ENCODE measurements around the gene RYR3. TPM values are rescaled to one million over a fixed set of nuclear protein-coding genes. Genes with fewer than 3 reads are reported as not detected.

Gene RYR3
- total RNA-seq, 1 donor: not detected

DNA sequence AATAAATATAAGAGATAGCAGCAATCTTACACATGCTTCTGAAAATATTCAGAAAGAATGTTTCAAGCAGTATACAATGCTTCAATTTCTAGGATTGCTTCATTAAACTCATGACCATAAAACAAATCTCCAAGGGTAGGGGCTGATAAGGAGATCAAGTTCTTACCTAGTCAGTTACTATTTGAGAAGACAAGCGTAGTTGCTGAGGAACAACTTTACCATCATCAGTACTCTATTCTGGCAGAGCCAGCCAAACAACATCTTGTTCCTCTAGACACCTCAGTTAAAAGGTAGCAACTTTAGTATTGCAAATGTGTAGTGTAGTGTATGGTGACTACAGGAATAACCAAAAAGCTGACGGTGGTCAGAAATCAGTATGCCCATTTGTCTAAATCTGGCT is 572.2 kb downstream of the RYR3 start:
- no peak for DNase-seq (ENCODE audit: low read depth)
- TF ChIP-seq, protein P1, sequence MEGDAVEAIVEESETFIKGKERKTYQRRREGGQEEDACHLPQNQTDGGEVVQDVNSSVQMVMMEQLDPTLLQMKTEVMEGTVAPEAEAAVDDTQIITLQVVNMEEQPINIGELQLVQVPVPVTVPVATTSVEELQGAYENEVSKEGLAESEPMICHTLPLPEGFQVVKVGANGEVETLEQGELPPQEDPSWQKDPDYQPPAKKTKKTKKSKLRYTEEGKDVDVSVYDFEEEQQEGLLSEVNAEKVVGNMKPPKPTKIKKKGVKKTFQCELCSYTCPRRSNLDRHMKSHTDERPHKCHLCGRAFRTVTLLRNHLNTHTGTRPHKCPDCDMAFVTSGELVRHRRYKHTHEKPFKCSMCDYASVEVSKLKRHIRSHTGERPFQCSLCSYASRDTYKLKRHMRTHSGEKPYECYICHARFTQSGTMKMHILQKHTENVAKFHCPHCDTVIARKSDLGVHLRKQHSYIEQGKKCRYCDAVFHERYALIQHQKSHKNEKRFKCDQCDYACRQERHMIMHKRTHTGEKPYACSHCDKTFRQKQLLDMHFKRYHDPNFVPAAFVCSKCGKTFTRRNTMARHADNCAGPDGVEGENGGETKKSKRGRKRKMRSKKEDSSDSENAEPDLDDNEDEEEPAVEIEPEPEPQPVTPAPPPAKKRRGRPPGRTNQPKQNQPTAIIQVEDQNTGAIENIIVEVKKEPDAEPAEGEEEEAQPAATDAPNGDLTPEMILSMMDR (IDR thresholded peaks at IDR 0.05; ENCODE audit: insufficient read depth, low read depth, low read length): no peak
- H3K4me3 ChIP-seq (ENCODE audit: low read depth, low read length): no peak overlapping the region

DNA sequence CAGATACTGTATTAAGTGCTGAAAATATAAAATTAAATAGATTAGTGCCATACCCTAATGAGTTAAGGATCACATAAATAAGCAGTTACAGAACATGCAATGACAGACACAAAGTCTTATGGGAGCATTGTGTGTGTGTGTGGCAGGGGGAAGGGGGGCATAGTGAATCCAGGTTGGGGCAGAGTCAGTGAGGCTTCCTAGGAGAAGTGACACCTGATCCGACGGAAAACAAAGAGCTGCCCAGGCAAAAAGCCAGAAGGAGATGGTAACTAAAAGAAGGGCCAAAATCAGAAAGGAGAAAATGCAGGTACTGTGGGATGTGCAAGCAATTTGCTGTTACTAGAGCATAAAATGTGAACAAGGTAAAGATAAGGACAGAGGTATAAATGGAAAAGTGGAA is 577.4 kb downstream of the RYR3 start:
- no peak for DNase-seq (ENCODE audit: low read depth)

DNA sequence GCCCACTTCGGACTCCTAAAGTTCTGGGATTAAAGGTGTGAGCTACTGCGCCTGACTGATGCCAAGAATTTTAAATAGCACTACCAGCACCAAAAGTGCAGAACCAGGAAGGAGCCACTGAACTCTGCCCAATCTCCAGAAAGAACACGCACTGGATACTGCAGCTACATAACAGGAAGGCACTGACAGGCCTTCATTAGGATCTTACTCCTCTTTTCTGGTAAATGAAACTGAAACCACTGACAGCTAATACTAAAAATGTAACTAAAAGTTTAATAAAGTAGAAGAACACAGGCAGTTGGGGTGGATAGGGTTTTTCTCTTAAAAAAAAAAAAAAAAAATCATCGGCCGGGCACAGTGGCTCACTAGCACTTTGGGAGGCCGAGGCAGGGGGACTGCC is 583.4 kb downstream of the RYR3 start:
- no peak for DNase-seq (ENCODE audit: low read depth)
- TF ChIP-seq, protein P1 (IDR thresholded peaks at IDR 0.05; ENCODE audit: insufficient read depth, low read depth, low read length): no peak
- H3K4me3 ChIP-seq (ENCODE audit: low read depth, low read length): no peak overlapping the region

More for the DNA sequence above, 577.4 kb downstream of the RYR3 start:
- TF ChIP-seq, protein P1 (IDR thresholded peaks at IDR 0.05; ENCODE audit: insufficient read depth, low read depth, low read length): no peak
- no peak overlapping the region for H3K4me3 ChIP-seq (ENCODE audit: low read depth, low read length)

DNA sequence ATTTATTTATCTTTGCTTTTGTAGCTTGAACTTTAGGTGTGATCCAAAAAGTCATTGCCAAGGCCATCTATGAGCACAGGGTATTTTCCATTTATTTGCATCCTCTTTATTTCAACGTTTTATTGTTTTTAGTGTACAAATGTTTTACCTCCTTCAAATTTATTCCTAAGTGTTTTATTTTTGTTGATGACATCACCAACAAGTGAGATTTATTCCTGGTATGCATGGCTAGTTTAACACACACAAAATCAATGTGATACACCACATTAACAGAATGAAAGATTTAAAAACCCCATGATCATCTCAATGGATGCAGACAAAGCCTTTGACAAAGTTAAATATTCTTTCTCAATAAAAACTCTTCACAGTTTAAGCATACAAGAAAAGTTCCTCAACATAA is 591.3 kb downstream of the RYR3 start:
- TF ChIP-seq, protein P1 (IDR thresholded peaks at IDR 0.05; ENCODE audit: insufficient read depth, low read depth, low read length): no peak
- DNase-seq (ENCODE audit: low read depth): no peak
- no peak overlapping the region for H3K4me3 ChIP-seq (ENCODE audit: low read depth, low read length)

DNA sequence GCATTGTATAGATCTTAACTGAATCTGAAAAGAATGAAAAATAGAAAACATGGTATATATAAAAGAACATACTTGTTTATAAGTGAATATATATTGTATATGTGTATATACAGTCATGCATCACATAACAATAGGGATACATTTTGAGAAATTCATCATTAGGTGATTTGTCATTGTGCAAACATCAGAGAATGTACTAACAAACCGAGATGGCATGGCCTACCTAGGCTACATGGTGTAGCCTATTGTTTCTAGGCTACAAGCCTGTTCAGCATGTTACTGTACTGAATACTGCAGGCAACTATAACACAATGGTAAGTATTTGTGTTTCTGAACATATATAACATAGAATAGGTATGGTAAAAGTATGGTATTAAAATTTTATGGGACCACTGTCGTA is 592.9 kb downstream of the RYR3 start:
- no peak overlapping the region for H3K4me3 ChIP-seq (ENCODE audit: low read depth, low read length)
- no peak for DNase-seq (ENCODE audit: low read depth)
- TF ChIP-seq, protein P1 (IDR thresholded peaks at IDR 0.05; ENCODE audit: insufficient read depth, low read depth, low read length): no peak

DNA sequence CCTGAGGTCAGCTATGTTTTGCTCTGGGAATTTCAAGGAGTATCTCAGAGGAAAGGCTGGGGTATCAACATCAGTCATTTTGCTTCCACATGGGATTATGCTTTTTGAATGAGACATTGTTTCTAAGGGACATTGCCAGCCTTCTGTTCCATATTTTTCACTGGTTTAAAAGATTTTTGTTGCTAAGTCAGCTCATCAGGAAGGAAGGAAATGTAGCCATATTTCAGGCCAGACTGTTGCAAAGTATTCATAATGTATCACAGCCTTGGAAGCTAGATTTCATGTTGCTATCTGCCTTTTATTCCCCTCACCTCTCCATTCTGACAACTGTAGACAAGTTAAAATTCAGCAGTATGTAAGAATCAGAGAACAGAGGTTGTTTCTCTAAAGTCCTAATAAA is 596.6 kb downstream of the RYR3 start:
- DNase-seq (ENCODE audit: low read depth): no peak
- H3K4me3 ChIP-seq (ENCODE audit: low read depth, low read length): no peak overlapping the region
- TF ChIP-seq, protein P1 (IDR thresholded peaks at IDR 0.05; ENCODE audit: insufficient read depth, low read depth, low read length): no peak

DNA sequence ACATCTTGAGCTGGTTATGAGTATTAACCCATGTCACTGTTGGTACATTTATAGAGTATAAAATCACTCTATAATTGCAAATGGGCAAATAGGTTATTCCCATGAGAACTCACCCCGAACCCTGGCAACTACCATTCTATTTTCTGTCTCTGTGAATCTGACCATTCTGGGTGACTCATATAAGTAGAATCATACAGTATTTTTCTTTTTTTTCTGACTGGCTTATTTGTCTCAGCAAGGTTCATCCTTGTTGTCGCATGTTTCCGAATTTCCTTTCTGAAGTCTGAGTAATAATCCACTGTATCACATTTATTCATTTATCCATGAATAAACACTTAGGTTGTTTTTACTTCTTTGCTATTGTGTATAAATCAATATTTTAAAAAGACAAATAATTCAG is 597.6 kb downstream of the RYR3 start:
- no peak overlapping the region for H3K4me3 ChIP-seq (ENCODE audit: low read depth, low read length)
- TF ChIP-seq, protein P1 (IDR thresholded peaks at IDR 0.05; ENCODE audit: insufficient read depth, low read depth, low read length): no peak
- no peak for DNase-seq (ENCODE audit: low read depth)

All from fibroblast of villous mesenchyme (primary cell).